PC-9 (cell line): ENCODE data around the gene SARNP. TPM values are rescaled to one million over a fixed set of nuclear protein-coding genes. Genes with fewer than 3 reads are reported as not detected.

Experiments
- BruUV-seq: library from RNA; stranded (reverse); fragments of 400-500 nt; replicated peaks from 2 replicates; lab custom pipeline; 2021; lab: Mats Ljungman, UMichigan
- CTCF ChIA-PET: fragments of 300-600 bp; sonication (Branson Sonifier 250); formaldehyde crosslinking; loops from one replicate; lab custom pipeline; 2022; ENCODE audit warnings: antibody characterized with exemption; lab: Charles Lee
- POLR2A ChIA-PET: fragments of 300-600 bp; sonication (Branson Sonifier 250); formaldehyde crosslinking; loops from one replicate; lab custom pipeline; 2022; ENCODE audit warnings: antibody characterized with exemption; ENCODE audit not compliant: unreplicated experiment; lab: Charles Lee
- DNase-seq, 2 experiments: peaks; one replicate each; pipeline versions ENCODE4 v3.0.0 to v3.0.0-alpha.2; 2015 to 2022; ENCODE audit warnings: mixed read lengths in 1 of 2
- H2AFZ ChIP-seq: fragments of 200-600 bp; sonication (generic); 2 replicates; pipeline ENCODE4 v1.8.1; 2017; ENCODE audit warnings: antibody characterized with exemption
- H3F3A ChIP-seq: fragments of 200-600 bp; sonication (generic); 2 replicates; pipeline ENCODE4 v1.8.1; 2017; ENCODE audit warnings: antibody characterized with exemption, mild to moderate bottlenecking, low read depth; ENCODE audit not compliant: insufficient read depth
- H3K27ac ChIP-seq: fragments of 200-600 bp; sonication (generic); 2 replicates; pipeline ENCODE4 v1.6.1; 2016; ENCODE audit warnings: mixed run types
- H3K27me3 ChIP-seq: fragments of 200-600 bp; sonication (generic); 2 replicates; pipeline ENCODE4 v1.6.1; 2016; ENCODE audit warnings: low read depth, mixed run types; ENCODE audit not compliant: insufficient read depth
- H3K36me3 ChIP-seq: fragments of 200-600 bp; sonication (generic); 2 replicates; pipeline ENCODE4 v1.6.1; 2016; ENCODE audit warnings: low read depth, mixed run types
- H3K4me1 ChIP-seq: fragments of 200-600 bp; sonication (generic); replicated peaks from 2 replicates; pipeline ENCODE4 v1.6.1; 2016; ENCODE audit warnings: mixed run types; ENCODE audit not compliant: insufficient read depth
- H3K4me2 ChIP-seq: fragments of 200-600 bp; sonication (generic); 2 replicates; pipeline ENCODE4 v1.6.1; 2017; ENCODE audit warnings: mixed run types
- H3K4me3 ChIP-seq: fragments of 200-600 bp; sonication (generic); 2 replicates; pipeline ENCODE4 v1.6.1; 2016; ENCODE audit warnings: mixed run types
- H3K79me2 ChIP-seq: fragments of 200-600 bp; sonication (generic); 2 replicates; pipeline ENCODE4 v1.6.1; 2017; ENCODE audit warnings: low read depth, mixed run types
- H3K9me2 ChIP-seq: fragments of 200-600 bp; sonication (generic); 2 replicates; pipeline ENCODE4 v1.8.1; 2017; ENCODE audit warnings: mild to moderate bottlenecking; ENCODE audit not compliant: insufficient read depth
- H3K9me3 ChIP-seq: fragments of 200-600 bp; sonication (generic); 2 replicates; pipeline ENCODE4 v1.8.1; 2016; ENCODE audit warnings: low read depth; ENCODE audit not compliant: insufficient read depth
- H4K20me1 ChIP-seq: fragments of 200-600 bp; sonication (generic); 2 replicates; pipeline ENCODE4 v1.8.1; 2017; ENCODE audit not compliant: insufficient read depth
- EZH2 ChIP-seq: fragments of 200-600 bp; sonication (generic); IDR thresholded peaks from 2 replicates; pipeline ENCODE4 v1.8.0; 2017; ENCODE audit warnings: antibody characterized with exemption, low read depth
- intact Hi-C: fragments of 100-400 bp; cut with micrococcal nuclease; formaldehyde crosslinking; loops from one replicate; pipeline ENCODE4 v1.10.0; 2022; ENCODE audit not compliant: unreplicated experiment
- total RNA-seq: library from RNA; stranded (reverse); gene quantifications from 2 replicates; pipeline ENCODE4 v1.2.3, GENCODE V29; 2021
- TF ChIP-seq, protein P1 (sequence below): fragments of 200-600 bp; sonication (generic); conservative IDR thresholded peaks from 2 replicates; pipeline ENCODE4 v1.6.1; 2017; ENCODE audit warnings: mixed run types, antibody characterized with exemption, mild to moderate bottlenecking, moderate library complexity

SARNP gene
- total RNA-seq, 1 experiment from 2014 or later, result 74.8 TPM

DNA sequence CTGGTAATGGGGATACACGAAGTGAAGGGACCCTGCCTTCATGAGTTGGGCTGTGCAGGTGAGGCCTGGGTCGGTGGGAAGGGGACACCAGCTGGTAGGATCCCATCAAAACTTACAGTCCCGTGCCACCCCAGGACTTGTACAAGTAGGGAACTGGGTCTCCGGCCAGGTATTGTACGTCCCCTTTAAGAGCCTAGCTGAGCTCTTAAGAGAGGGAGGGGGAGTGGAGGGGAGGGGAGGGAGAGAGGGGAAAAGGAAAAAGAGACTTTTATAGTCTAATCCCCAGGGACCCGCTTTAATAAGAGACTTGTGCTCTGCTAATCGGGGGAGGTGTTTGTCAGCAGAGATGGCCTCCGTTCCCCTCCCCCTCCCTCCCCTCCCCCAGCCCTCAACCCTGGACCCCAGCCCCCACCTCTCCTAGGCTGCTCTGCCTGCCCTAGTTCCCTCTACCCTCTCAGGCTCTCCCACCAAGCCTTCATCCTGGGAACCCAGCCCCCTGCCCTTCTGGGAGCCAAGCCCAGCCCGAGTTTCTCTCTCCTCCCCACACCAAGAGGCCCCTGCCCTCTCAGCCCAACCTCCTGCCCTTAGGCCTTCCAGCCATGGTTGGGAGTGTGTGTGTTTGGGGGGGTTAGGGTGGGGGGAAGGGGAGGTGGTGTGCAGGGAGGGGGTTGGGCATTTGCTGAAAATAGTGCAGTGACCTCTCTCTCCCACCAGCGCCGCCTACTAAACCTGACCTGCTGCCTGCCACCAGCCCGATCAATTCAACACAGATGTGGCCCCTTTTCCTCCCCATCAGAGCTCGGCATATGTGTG lies 72.0 kb downstream of the SARNP start:
- H3K4me3 ChIP-seq, result no peak overlapping the region
- H3F3A ChIP-seq, result peaks cover 13% of the 10 kb centered on the region
- H2AFZ ChIP-seq, result no peak overlapping the region
- no peaks in the 10 kb centered on the region for H3K9me3 ChIP-seq
- H3K4me1 ChIP-seq, result peaks cover 12% of the 10 kb centered on the region; the same call in 1 of the 2 replicates
- H3K36me3 ChIP-seq, result no peaks in the 10 kb centered on the region
- no peak for DNase-seq
- CTCF ChIA-PET, result interaction anchor here (0.6 kb wide), 1 partner anchor 58 kb away, joined by 8 read pairs; no protein-coding TSS in a partner anchor
- no peak overlapping the region for H3K4me2 ChIP-seq
- TF ChIP-seq EZH2, result no peak
- TF ChIP-seq, protein P1, sequence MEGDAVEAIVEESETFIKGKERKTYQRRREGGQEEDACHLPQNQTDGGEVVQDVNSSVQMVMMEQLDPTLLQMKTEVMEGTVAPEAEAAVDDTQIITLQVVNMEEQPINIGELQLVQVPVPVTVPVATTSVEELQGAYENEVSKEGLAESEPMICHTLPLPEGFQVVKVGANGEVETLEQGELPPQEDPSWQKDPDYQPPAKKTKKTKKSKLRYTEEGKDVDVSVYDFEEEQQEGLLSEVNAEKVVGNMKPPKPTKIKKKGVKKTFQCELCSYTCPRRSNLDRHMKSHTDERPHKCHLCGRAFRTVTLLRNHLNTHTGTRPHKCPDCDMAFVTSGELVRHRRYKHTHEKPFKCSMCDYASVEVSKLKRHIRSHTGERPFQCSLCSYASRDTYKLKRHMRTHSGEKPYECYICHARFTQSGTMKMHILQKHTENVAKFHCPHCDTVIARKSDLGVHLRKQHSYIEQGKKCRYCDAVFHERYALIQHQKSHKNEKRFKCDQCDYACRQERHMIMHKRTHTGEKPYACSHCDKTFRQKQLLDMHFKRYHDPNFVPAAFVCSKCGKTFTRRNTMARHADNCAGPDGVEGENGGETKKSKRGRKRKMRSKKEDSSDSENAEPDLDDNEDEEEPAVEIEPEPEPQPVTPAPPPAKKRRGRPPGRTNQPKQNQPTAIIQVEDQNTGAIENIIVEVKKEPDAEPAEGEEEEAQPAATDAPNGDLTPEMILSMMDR, result no peak
- H3K79me2 ChIP-seq, result no peaks in the 10 kb centered on the region
- POLR2A ChIA-PET, result no interaction called here
- no TSS peak for BruUV-seq
- H3K9me2 ChIP-seq, result no peaks in the 10 kb centered on the region
- no peak overlapping the region for H3K27ac ChIP-seq
- intact Hi-C loops, result no loop called here
- no peaks in the 10 kb centered on the region for H3K27me3 ChIP-seq
- H4K20me1 ChIP-seq, result no peaks in the 10 kb centered on the region

DNA sequence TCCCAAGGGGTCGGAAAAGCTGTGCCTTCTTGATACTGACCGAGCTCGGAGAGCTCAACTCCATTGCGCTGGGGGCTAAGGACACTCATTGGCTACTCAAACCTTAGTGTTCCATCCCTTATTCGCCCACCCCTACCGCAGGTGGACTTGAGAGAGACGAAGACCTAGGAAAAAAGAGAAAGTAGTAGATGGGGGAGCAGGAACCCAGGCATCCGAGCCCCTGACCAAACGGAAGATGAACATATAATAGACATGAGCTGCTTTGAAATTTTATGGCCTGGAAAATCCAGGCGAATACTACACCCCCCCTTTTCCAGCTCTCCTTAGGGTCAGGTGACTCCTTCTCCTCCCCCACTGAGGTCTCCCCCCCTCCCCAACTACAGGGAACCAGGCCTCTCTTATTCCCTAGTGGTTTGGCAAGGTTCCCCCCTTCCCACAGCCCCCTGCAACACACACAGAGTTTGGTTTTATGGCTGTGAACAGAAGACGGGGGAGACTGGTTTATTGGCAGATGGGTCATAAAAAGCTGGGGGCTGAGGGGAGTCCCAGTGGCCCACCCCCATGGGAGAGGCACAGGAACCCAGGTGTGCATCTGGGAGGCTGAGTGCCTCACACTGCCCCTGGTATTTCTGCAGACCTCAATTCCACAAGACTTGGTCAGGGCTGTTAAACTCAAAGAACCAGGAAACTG lies 73.0 kb downstream of the SARNP start:
- no peaks in the 10 kb centered on the region for H3K9me2 ChIP-seq
- peak overlapping the region; percentile 59; the same call in 1 of the 2 replicates for H3K4me3 ChIP-seq
- TF ChIP-seq, protein P1, result no peak
- no peak for TF ChIP-seq EZH2
- peak overlapping the region; percentile 91 for H3K4me2 ChIP-seq
- no peaks in the 10 kb centered on the region for H3K79me2 ChIP-seq
- no peaks in the 10 kb centered on the region for H3K36me3 ChIP-seq
- H3K27ac ChIP-seq, result no peak overlapping the region
- no peak for DNase-seq
- H3F3A ChIP-seq, result peaks cover 10% of the 10 kb centered on the region; the same call in 1 of the 2 replicates
- intact Hi-C loops, result loop anchor here (5.0 kb wide), 1 partner anchor 73 kb away; the partner anchor contains the start of genes ORMDL2 and SARNP
- POLR2A ChIA-PET, result interaction anchor here (0.5 kb wide), 1 partner anchor 73 kb away, joined by 3 read pairs; the partner anchor contains the start of gene SARNP
- H3K27me3 ChIP-seq, result no peaks in the 10 kb centered on the region
- H3K4me1 ChIP-seq, result peaks cover 12% of the 10 kb centered on the region; the same call in 1 of the 2 replicates
- H2AFZ ChIP-seq, result no peak overlapping the region
- no peaks in the 10 kb centered on the region for H4K20me1 ChIP-seq
- no peaks in the 10 kb centered on the region for H3K9me3 ChIP-seq
- BruUV-seq, result no TSS peak
- CTCF ChIA-PET, result no interaction called here
